SU-DHL-6 (cell line): ENCODE measurements around the gene SYPL1.
A peak's percentile ranks its signal among the peaks of the same experiment; 100 is the strongest.

Experiments used
- H2AFZ ChIP-seq: fragments of 200-600 bp; sonication (generic); 2 replicates; pipeline ENCODE4 v1.6.1; 2014; ENCODE audit warnings: low read depth, mild to moderate bottlenecking, moderate library complexity, mixed read lengths, antibody characterized with exemption, low read length; ENCODE audit not compliant: severe bottlenecking
- H3F3A ChIP-seq: fragments of 200-600 bp; shearing (Covaris generic); 2 replicates; pipeline ENCODE4 v1.6.0; 2016; ENCODE audit warnings: antibody characterized with exemption, mild to moderate bottlenecking; ENCODE audit not compliant: insufficient read depth
- H3K27ac ChIP-seq: fragments of 200-600 bp; sonication (generic); 2 replicates; pipeline ENCODE4 v1.5.1; 2016; ENCODE audit warnings: low read depth, mild to moderate bottlenecking, low read length, moderate library complexity, mixed read lengths
- H3K27me3 ChIP-seq: fragments of 200-600 bp; sonication (generic), shearing (Covaris generic); 2 replicates; pipeline ENCODE4 v1.6.0; 2014; ENCODE audit warnings: mild to moderate bottlenecking, low read length
- H3K36me3 ChIP-seq: fragments of 200-600 bp; sonication (generic); 2 replicates; pipeline ENCODE4 v1.6.1; 2014; ENCODE audit warnings: mild to moderate bottlenecking, low read length, mixed read lengths
- H3K4me2 ChIP-seq: fragments of 300-600, 200-600 bp; shearing (Covaris generic), sonication (generic); 2 replicates; pipeline ENCODE4 v1.6.0; 2014; ENCODE audit warnings: low read length, low read depth, mild to moderate bottlenecking; ENCODE audit not compliant: poor library complexity, severe bottlenecking
- H3K4me3 ChIP-seq: fragments of 200-600 bp; sonication (generic); 2 replicates; pipeline ENCODE4 v1.5.1; 2014; ENCODE audit warnings: antibody characterized with exemption, low read length, mild to moderate bottlenecking, mixed read lengths; ENCODE audit not compliant: insufficient read depth, poor library complexity, severe bottlenecking
- H3K79me2 ChIP-seq: fragments of 200-600 bp; sonication (generic); 2 replicates; pipeline ENCODE4 v1.6.1; 2014; ENCODE audit warnings: mild to moderate bottlenecking, low read length, moderate library complexity; ENCODE audit not compliant: insufficient read depth
- H3K9ac ChIP-seq: fragments of 200-600 bp; sonication (generic); 2 replicates; pipeline ENCODE4 v1.7.0; 2014; ENCODE audit warnings: mild to moderate bottlenecking, low read length
- H3K9me2 ChIP-seq: fragments of 200-600 bp; sonication (generic); replicated peaks from 2 replicates; pipeline ENCODE4 v1.6.1; 2014; ENCODE audit warnings: low read length; ENCODE audit not compliant: insufficient read depth
- H3K9me3 ChIP-seq: fragments of 200-600 bp; sonication (generic); 2 replicates; pipeline ENCODE4 v1.6.1; 2014; ENCODE audit warnings: low read length, mixed read lengths; ENCODE audit not compliant: insufficient read depth
- H4K20me1 ChIP-seq: fragments of 200-600 bp; sonication (generic); 2 replicates; pipeline ENCODE4 v1.6.1; 2014; ENCODE audit warnings: low read depth, mild to moderate bottlenecking, antibody characterized with exemption, low read length, moderate library complexity, mixed read lengths
- CTCF ChIP-seq: fragments of 200-600 bp; sonication (generic); IDR thresholded peaks from one replicate; pipeline ENCODE4 v1.5.1; 2017; ENCODE audit warnings: antibody characterized with exemption, mild to moderate bottlenecking, low read length, moderate library complexity; ENCODE audit not compliant: insufficient read depth, poor library complexity, severe bottlenecking
- EZH2phosphoT487 ChIP-seq: fragments of 200-600 bp; sonication (generic), shearing (Covaris generic); conservative IDR thresholded peaks from 2 replicates; pipeline ENCODE4 v1.6.1; 2018; ENCODE audit warnings: mild to moderate bottlenecking, antibody characterized with exemption, low read length, moderate library complexity, mixed read lengths

The SYPL1 gene

GRCh38 chr7:106041140-106041717, 70.9 kb downstream of the SYPL1 start:
- TF ChIP-seq EZH2phosphoT487 (no peak), CTCF (peak; percentile 90)
- Histone ChIP-seq H3K79me2 (no peaks in the 10 kb centered on the region), H3K4me3 (no peak overlapping the region), H2AFZ (no peak overlapping the region), H4K20me1 (no peaks in the 10 kb centered on the region), H3K9ac (no peak overlapping the region), H3K27ac (no peak overlapping the region), H3K27me3 (no peaks in the 10 kb centered on the region), H3K9me3 (no peaks in the 10 kb centered on the region), H3K9me2 (no peaks in the 10 kb centered on the region), H3F3A (0 out of 2 replicates have a peak, but pooled peaks cover 5% of the 10 kb centered on the region), H3K4me2 (no peak overlapping the region), H3K36me3 (no peaks in the 10 kb centered on the region)
